PFSK-1 (cell line): Measurements from ENCODE around the gene CBL.

Source experiments
- FOXP2 ChIP-seq: optimal IDR thresholded peaks from 2 replicates; pipeline ENCODE3; 2011; ENCODE audit warnings: borderline replicate concordance, control low read depth, inconsistent platforms; ENCODE audit not compliant: insufficient read depth; ENCODE audit errors: extremely low read length, extremely low read depth
- POLR2AphosphoS5 ChIP-seq: IDR thresholded peaks from 2 replicates; pipeline ENCODE4 v1.6.1; 2012; ENCODE audit warnings: low read depth, mild to moderate bottlenecking, control low read depth, low read length, moderate library complexity
- SIN3A ChIP-seq: IDR thresholded peaks from 2 replicates; pipeline ENCODE4 v1.6.1; 2012; ENCODE audit warnings: mild to moderate bottlenecking, low read length, moderate library complexity, borderline replicate concordance; ENCODE audit not compliant: insufficient read depth
- TAF1 ChIP-seq: IDR thresholded peaks from 2 replicates; pipeline ENCODE4 v1.6.1; 2012; ENCODE audit warnings: low read length, control low read depth, borderline replicate concordance; ENCODE audit not compliant: insufficient read depth
- TF ChIP-seq, protein P1 (sequence below), 2 experiments: IDR thresholded peaks; 2 replicates each; pipeline versions ENCODE4 v1.6.1 to v1.8.0; 2011 to 2012; ENCODE audit warnings: low read depth in 2 of 2, low read length in 2 of 2, control low read depth in 1 of 2, inconsistent platforms in 1 of 2, mild to moderate bottlenecking in 1 of 2, moderate library complexity in 1 of 2; ENCODE audit not compliant: insufficient read depth in 1 of 2

DNA sequence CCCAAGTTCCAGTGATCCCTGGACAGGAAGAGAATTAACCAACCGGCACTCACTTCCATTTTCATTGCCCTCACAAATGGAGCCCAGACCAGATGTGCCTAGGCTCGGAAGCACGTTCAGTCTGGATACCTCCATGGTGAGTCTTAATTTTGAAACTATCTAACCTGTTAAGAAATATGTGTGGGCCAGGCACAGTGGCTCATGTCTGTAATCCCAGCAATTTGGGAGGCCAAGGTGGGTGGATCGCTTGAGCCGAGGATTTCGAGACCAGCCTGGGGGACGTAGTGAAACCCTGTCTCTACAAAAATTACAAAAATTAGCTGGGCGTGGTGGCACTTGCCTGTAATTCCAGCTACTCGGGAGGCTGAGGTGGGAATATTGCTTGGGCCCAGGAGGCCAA lies 79.3 kb downstream of the CBL start:
- TF ChIP-seq SIN3A (no peak), POLR2AphosphoS5 (no peak), TAF1 (no peak), FOXP2 (no peak)
- TF ChIP-seq, protein P1, sequence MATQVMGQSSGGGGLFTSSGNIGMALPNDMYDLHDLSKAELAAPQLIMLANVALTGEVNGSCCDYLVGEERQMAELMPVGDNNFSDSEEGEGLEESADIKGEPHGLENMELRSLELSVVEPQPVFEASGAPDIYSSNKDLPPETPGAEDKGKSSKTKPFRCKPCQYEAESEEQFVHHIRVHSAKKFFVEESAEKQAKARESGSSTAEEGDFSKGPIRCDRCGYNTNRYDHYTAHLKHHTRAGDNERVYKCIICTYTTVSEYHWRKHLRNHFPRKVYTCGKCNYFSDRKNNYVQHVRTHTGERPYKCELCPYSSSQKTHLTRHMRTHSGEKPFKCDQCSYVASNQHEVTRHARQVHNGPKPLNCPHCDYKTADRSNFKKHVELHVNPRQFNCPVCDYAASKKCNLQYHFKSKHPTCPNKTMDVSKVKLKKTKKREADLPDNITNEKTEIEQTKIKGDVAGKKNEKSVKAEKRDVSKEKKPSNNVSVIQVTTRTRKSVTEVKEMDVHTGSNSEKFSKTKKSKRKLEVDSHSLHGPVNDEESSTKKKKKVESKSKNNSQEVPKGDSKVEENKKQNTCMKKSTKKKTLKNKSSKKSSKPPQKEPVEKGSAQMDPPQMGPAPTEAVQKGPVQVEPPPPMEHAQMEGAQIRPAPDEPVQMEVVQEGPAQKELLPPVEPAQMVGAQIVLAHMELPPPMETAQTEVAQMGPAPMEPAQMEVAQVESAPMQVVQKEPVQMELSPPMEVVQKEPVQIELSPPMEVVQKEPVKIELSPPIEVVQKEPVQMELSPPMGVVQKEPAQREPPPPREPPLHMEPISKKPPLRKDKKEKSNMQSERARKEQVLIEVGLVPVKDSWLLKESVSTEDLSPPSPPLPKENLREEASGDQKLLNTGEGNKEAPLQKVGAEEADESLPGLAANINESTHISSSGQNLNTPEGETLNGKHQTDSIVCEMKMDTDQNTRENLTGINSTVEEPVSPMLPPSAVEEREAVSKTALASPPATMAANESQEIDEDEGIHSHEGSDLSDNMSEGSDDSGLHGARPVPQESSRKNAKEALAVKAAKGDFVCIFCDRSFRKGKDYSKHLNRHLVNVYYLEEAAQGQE (IDR thresholded peaks at IDR 0.05; ENCODE audit: insufficient read depth in 1 of 2, low read depth in 2 of 2, low read length in 2 of 2), result no peak
